Smooth muscle cell of the pulmonary artery (primary cell): ENCODE results near the gene PPA2. TPM values are rescaled to one million over a fixed set of nuclear protein-coding genes. Genes with fewer than 3 reads are reported as not detected.

Experiments used
- total RNA-seq: library from RNA; depleted of rRNA; stranded (reverse); fragments of >200 nt; gene quantifications from 2 replicates; pipeline ENCODE4 v1.2.3, GENCODE V29; 2014

Gene PPA2
- 65.6 and 66.3 TPM in 2 replicates for total RNA-seq

DNA sequence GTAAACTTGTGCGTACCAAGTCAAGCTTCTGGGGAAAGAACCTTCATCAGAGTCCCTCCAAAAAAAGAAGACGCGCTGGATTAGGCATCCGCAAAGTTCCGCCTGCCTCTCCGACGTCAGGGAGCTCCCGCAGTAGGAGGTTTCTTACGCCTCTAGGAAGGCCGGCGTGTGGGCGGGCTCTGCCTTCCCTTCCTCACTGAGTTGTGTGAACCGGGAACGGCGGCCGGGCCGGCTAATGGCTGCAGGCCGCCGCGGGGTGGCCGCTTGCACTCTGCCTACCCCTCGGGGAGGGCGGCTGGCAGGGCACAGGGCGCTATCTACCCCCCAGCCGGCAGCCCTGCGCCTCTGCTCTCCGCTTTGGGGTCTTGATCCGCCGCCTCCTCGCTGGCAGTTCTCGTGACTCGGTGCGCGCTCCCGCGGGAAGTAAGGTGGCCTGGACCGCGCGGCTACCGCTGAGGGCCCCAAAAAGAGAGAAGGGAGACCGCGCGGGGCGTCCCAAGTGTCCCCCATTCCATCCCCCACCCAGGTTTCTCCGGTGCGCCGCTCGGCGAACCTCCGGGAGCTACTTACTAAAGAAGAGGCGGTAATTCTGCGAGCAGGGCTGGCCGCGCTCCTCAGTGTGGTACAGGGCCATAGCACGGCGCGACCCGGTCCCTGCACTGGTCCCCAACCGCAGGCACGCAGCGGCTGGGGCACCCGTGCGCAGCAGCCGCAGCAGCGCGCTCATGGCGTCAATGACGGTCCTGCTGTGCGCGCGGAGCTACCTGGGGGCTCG lies at the start of gene PPA2:
Gene PPA2, minus strand, starts transcription at position 739 of the 775 bp plus-strand sequence. Its CDS starts 12 bp downstream, at position 727.

Other genes starting within 250 kb of the PPA2 start
- not detected in 2 replicates for gene ARHGEF38, start 78.6 kb upstream of the PPA2 start, total RNA-seq
- 13.7 and 15.1 TPM in 2 replicates for gene INTS12, start 234.6 kb upstream of the PPA2 start, total RNA-seq
- gene GSTCD, start 234.7 kb upstream of the PPA2 start, total RNA-seq = 8.3 and 9.4 TPM in 2 replicates